HEK293 (cell line): ENCODE measurements around the gene L3MBTL4.

ENCODE experiments used
- CTCF ChIA-PET: fragments of 350-600 bp; formaldehyde crosslinking; extraction: SDS; loops from one replicate; lab custom pipeline; 2021; ENCODE audit warnings: antibody characterized with exemption; lab: Yijun Ruan, JAX
- POLR2A ChIA-PET: fragments of 300-600 bp; formaldehyde crosslinking; extraction: SDS; loops from one replicate; lab custom pipeline; 2020; ENCODE audit warnings: antibody characterized with exemption, inconsistent platforms; lab: Yijun Ruan, JAX
- H3K27ac ChIP-seq: fragments of 200-500 bp; sonication (Bioruptor generic); 2 replicates; pipeline ENCODE4 v1.5.1; 2014; ENCODE audit warnings: low read depth, low read length, control low read depth, inconsistent platforms; ENCODE audit errors: extremely low read depth
- H3K36me3 ChIP-seq, 2 experiments: fragments of 200-500 bp in 1 of 2; sonication (Bioruptor generic) in 1 of 2; 1 replicate in 1 of 2; 2 replicates in 1 of 2; pipeline ENCODE4 v1.5.1; 2014 to 2017; ENCODE audit warnings: inconsistent platforms in 2 of 2, low read length in 2 of 2; ENCODE audit not compliant: control insufficient read depth in 2 of 2, insufficient read depth in 1 of 2
- H3K4me1 ChIP-seq: fragments of 200-500 bp; sonication (Bioruptor generic); 2 replicates; pipeline ENCODE4 v1.5.1; 2014; ENCODE audit warnings: mild to moderate bottlenecking, low read length, inconsistent platforms; ENCODE audit not compliant: control insufficient read depth, insufficient read depth
- H3K4me3 ChIP-seq: 2 replicates; pipeline ENCODE4 v1.5.1; 2011; ENCODE audit warnings: low read depth, mild to moderate bottlenecking, control low read depth, low read length, moderate library complexity
- H3K9me3 ChIP-seq: fragments of 200-500 bp; sonication (Bioruptor generic); 2 replicates; pipeline ENCODE4 v1.5.1; 2014; ENCODE audit warnings: low read depth, low read length, inconsistent platforms; ENCODE audit not compliant: control insufficient read depth, insufficient read depth
- GLIS1 ChIP-seq: fragments of 450-650 bp; formaldehyde crosslinking; IDR thresholded peaks from 2 replicates; pipeline ENCODE4 v1.5.1; 2016; ENCODE audit warnings: missing biosample characterization, missing genetic modification characterization
- IKZF3 ChIP-seq: fragments of 450-650 bp; IDR thresholded peaks from 2 replicates; pipeline ENCODE4 v1.5.0; 2018; ENCODE audit warnings: missing biosample characterization, mild to moderate bottlenecking, missing genetic modification characterization, moderate library complexity
- PATZ1 ChIP-seq: fragments of 450-650 bp; formaldehyde crosslinking; IDR thresholded peaks from 2 replicates; pipeline ENCODE4 v1.5.1; 2016; ENCODE audit warnings: missing biosample characterization, missing genetic modification characterization
- PRDM10 ChIP-seq: fragments of 450-650 bp; formaldehyde crosslinking; IDR thresholded peaks from 2 replicates; pipeline ENCODE4 v1.5.1; 2016; ENCODE audit warnings: missing biosample characterization, missing genetic modification characterization
- PRDM2 ChIP-seq: fragments of 450-650 bp; formaldehyde crosslinking; IDR thresholded peaks from 2 replicates; pipeline ENCODE4 v1.5.1; 2016; ENCODE audit warnings: missing biosample characterization, missing genetic modification characterization, borderline replicate concordance
- SP2 ChIP-seq: fragments of 450-650 bp; formaldehyde crosslinking; IDR thresholded peaks from 2 replicates; pipeline ENCODE4 v1.5.1; 2016; ENCODE audit warnings: missing biosample characterization, missing genetic modification characterization
- TCF7L2 ChIP-seq: IDR thresholded peaks from 2 replicates; pipeline ENCODE4 v1.6.1; 2011; ENCODE audit warnings: low read depth, mild to moderate bottlenecking, inconsistent platforms, low read length, moderate library complexity, borderline replicate concordance
- ZBTB17 ChIP-seq: fragments of 450-650 bp; formaldehyde crosslinking; IDR thresholded peaks from 2 replicates; pipeline ENCODE4 v1.5.1; 2016; ENCODE audit warnings: missing biosample characterization, missing genetic modification characterization
- ZBTB8A ChIP-seq: fragments of 450-650 bp; formaldehyde crosslinking; IDR thresholded peaks from 2 replicates; pipeline ENCODE4 v1.5.1; 2016; ENCODE audit warnings: missing biosample characterization, missing genetic modification characterization
- ZNF600 ChIP-seq: fragments of 450-650 bp; formaldehyde crosslinking; IDR thresholded peaks from 2 replicates; pipeline ENCODE4 v1.5.1; 2016; ENCODE audit warnings: missing biosample characterization, missing genetic modification characterization
- ZNF747 ChIP-seq: fragments of 450-650 bp; formaldehyde crosslinking; IDR thresholded peaks from 2 replicates; pipeline ENCODE4 v1.5.1; 2016; ENCODE audit warnings: missing biosample characterization, missing genetic modification characterization

Gene L3MBTL4

GRCh38 chr18:6202861-6203260 lies 211.8 kb downstream of the L3MBTL4 start:
- H3K4me3 ChIP-seq = no peak overlapping the region
- CTCF ChIA-PET = interaction anchor here (1.3 kb wide), 1 partner anchor 16 kb away, joined by 5 read pairs; no protein-coding TSS in a partner anchor
- H3K36me3 ChIP-seq = no peaks in the 10 kb centered on the region
- H3K4me1 ChIP-seq = no peaks in the 10 kb centered on the region
- no peak for TF ChIP-seq PATZ1 (tag by site-specific recombination)
- TF ChIP-seq ZBTB17 (tag by site-specific recombination) = no peak
- no peak for TF ChIP-seq GLIS1
- TF ChIP-seq IKZF3 (tag by site-specific recombination) = no peak
- no peak for TF ChIP-seq TCF7L2
- TF ChIP-seq ZNF747 (tag by site-specific recombination) = no peak
- TF ChIP-seq PRDM2 (tag by site-specific recombination) = no peak
- no peak for TF ChIP-seq PRDM10 (tag by site-specific recombination)
- no peak for TF ChIP-seq SP2 (tag by site-specific recombination)
- no peak for TF ChIP-seq ZBTB8A (tag by site-specific recombination)
- H3K27ac ChIP-seq = no peak overlapping the region
- POLR2A ChIA-PET = no interaction called here
- H3K9me3 ChIP-seq = no peaks in the 10 kb centered on the region

- Histone ChIP-seq H3K4me1 (no peaks in the 10 kb centered on the region), H3K4me3 (no peak overlapping the region), H3K27ac (no peak overlapping the region), H3K9me3 (no peaks in the 10 kb centered on the region), H3K36me3 (no peaks in the 10 kb centered on the region)
- no peak for TF ChIP-seq ZNF600
- CTCF ChIA-PET = interaction anchor here (0.6 kb wide), 1 partner anchor 321 kb away, joined by 3 read pairs; no protein-coding TSS in a partner anchor
- POLR2A ChIA-PET = no interaction called here
These were observed 214.4 kb downstream of the L3MBTL4 start for GRCh38 chr18:6200204-6200774.
